GM12878 (cell line): ENCODE measurements around the gene EFCAB13. TPM values are rescaled to one million over a fixed set of nuclear protein-coding genes. Genes with fewer than 3 reads are reported as not detected.

Source experiments
- ATAC-seq: fragments of 200-7000 bp; cut with Tn5 transposase; 3 replicates; pipeline ENCODE4 v1.9.1; 2020; ENCODE audit warnings: mild to moderate bottlenecking, moderate library complexity
- BruUV-seq: library from RNA; stranded (reverse); fragments of 400-500 nt; replicated peaks from 2 replicates; lab custom pipeline; 2021; lab: Mats Ljungman, UMichigan
- CTCF ChIA-PET: fragments of 300-600 bp; sonication (Branson Sonifier 250); formaldehyde crosslinking; extraction: SDS; loops from one replicate; lab custom pipeline; 2021; ENCODE audit warnings: inconsistent platforms; lab: Yijun Ruan, JAX
- POLR2A ChIA-PET: fragments of 350-600 bp; formaldehyde crosslinking; extraction: SDS; loops from one replicate; lab custom pipeline; 2021; ENCODE audit warnings: inconsistent platforms; lab: Charles Lee
- RAD21 ChIA-PET: fragments of 300-600 bp; sonication (Branson Sonifier 250); formaldehyde crosslinking; loops from one replicate; lab custom pipeline; 2023; ENCODE audit warnings: antibody characterized with exemption; ENCODE audit not compliant: unreplicated experiment; lab: Charles Lee
- SMC1A ChIA-PET: fragments of 300-600 bp; sonication (Branson Sonifier 250); formaldehyde crosslinking; loops from one replicate; lab custom pipeline; 2023; ENCODE audit not compliant: unreplicated experiment, uncharacterized antibody; lab: Charles Lee
- DNase-seq: peaks from one replicate; pipeline ENCODE4 v3.0.0-alpha.2; 2011; ENCODE audit warnings: low read depth, low spot score
- FAIRE-seq: peaks from 3 replicates; lab custom pipeline; 2011; peaks lifted over from hg19 to GRCh38; lab: Jason Lieb, UNC
- H2AFZ ChIP-seq: 2 replicates; pipeline ENCODE4 v1.6.0; 2011; ENCODE audit warnings: low read depth, low read length, control low read depth; ENCODE audit not compliant: control insufficient read depth
- H3K27ac ChIP-seq: 2 replicates; pipeline ENCODE4 v1.5.1; 2011; ENCODE audit warnings: control low read depth; ENCODE audit not compliant: control insufficient read depth, insufficient read depth
- H3K27me3 ChIP-seq, 2 experiments: replicated peaks in 1 of 2; 2 replicates each; pipeline versions ENCODE4 v1.6.0 to v1.6.1; 2011; ENCODE audit warnings: low read length in 1 of 2; ENCODE audit not compliant: control insufficient read depth in 2 of 2, insufficient read depth in 2 of 2
- H3K36me3 ChIP-seq, 2 experiments: 2 replicates each; pipeline ENCODE4 v1.5.1; 2011; ENCODE audit warnings: low read length in 1 of 2; ENCODE audit not compliant: control insufficient read depth in 2 of 2, insufficient read depth in 2 of 2
- H3K4me1 ChIP-seq: 2 replicates; pipeline ENCODE4 v1.6.1; 2011; ENCODE audit warnings: mild to moderate bottlenecking, low read length, moderate library complexity, mixed read lengths; ENCODE audit not compliant: control insufficient read depth, insufficient read depth
- H3K4me2 ChIP-seq: 2 replicates; pipeline ENCODE4 v1.6.0; 2011; ENCODE audit warnings: control low read depth; ENCODE audit not compliant: control insufficient read depth, insufficient read depth
- H3K4me3 ChIP-seq: fragments of 200-600 bp; sonication (generic); 2 replicates; pipeline ENCODE4 v1.5.1; 2016
- H3K79me2 ChIP-seq: 2 replicates; pipeline ENCODE4 v1.6.0; 2011; ENCODE audit warnings: low read length; ENCODE audit not compliant: control insufficient read depth, insufficient read depth
- H3K9ac ChIP-seq: 2 replicates; pipeline ENCODE4 v1.8.0; 2011; ENCODE audit warnings: low read length, control low read depth, mixed read lengths; ENCODE audit not compliant: control insufficient read depth, insufficient read depth
- H3K9me3 ChIP-seq: replicated peaks from 3 replicates; pipeline ENCODE4 v1.5.1; 2011; ENCODE audit warnings: mild to moderate bottlenecking, low read length; ENCODE audit not compliant: control insufficient read depth, insufficient read depth
- H4K20me1 ChIP-seq: 2 replicates; pipeline ENCODE4 v1.6.0; 2011; ENCODE audit not compliant: control insufficient read depth, insufficient read depth
- BRCA1 ChIP-seq: IDR thresholded peaks from 2 replicates; pipeline ENCODE4 v1.6.1; 2011; ENCODE audit warnings: low read depth, low read length, improper control_type of control experiment
- CREM ChIP-seq: IDR thresholded peaks from 2 replicates; pipeline ENCODE4 v1.6.1; 2014; ENCODE audit warnings: antibody characterized with exemption, low read depth
- HCFC1 ChIP-seq: fragments of 150-350 bp; IDR thresholded peaks from 2 replicates; pipeline ENCODE4 v1.6.1; 2014; ENCODE audit warnings: low read length
- IRF4 ChIP-seq: IDR thresholded peaks from 2 replicates; pipeline ENCODE4 v1.6.1; 2011; ENCODE audit warnings: low read depth, low read length
- JUNB ChIP-seq: IDR thresholded peaks from 2 replicates; pipeline ENCODE4 v1.6.1; 2016; ENCODE audit warnings: antibody characterized with exemption, mild to moderate bottlenecking
- MAX ChIP-seq: IDR thresholded peaks from 2 replicates; pipeline ENCODE4 v1.6.1; 2012; ENCODE audit warnings: low read depth, low read length, improper control_type of control experiment
- MEF2B ChIP-seq: fragments of 450-650 bp; IDR thresholded peaks from 2 replicates; pipeline ENCODE4 v1.6.1; 2018; ENCODE audit warnings: mild to moderate bottlenecking, moderate library complexity; ENCODE audit not compliant: partially characterized antibody, poor library complexity, severe bottlenecking
- MLLT1 ChIP-seq: fragments of 450-650 bp; IDR thresholded peaks from 2 replicates; pipeline ENCODE4 v1.6.1; 2016; ENCODE audit warnings: mild to moderate bottlenecking
- MXI1 ChIP-seq: fragments of 150-350 bp; IDR thresholded peaks from 2 replicates; pipeline ENCODE4 v1.6.1; 2011; ENCODE audit warnings: low read depth, mild to moderate bottlenecking, inconsistent platforms, low read length, improper control_type of control experiment
- NRF1 ChIP-seq: conservative IDR thresholded peaks from 2 replicates; pipeline ENCODE4 v1.6.1; 2011; ENCODE audit warnings: mild to moderate bottlenecking, low read depth, low read length, improper control_type of control experiment
- PAX8 ChIP-seq: fragments of 450-650 bp; IDR thresholded peaks from 2 replicates; pipeline ENCODE4 v1.6.1; 2017; ENCODE audit warnings: mild to moderate bottlenecking, moderate library complexity
- RELB ChIP-seq: fragments of 450-650 bp; IDR thresholded peaks from 2 replicates; pipeline ENCODE4 v1.6.1; 2017; ENCODE audit warnings: low read depth, mild to moderate bottlenecking, moderate library complexity
- ZNF207 ChIP-seq: fragments of 450-650 bp; IDR thresholded peaks from 2 replicates; pipeline ENCODE4 v1.6.1; 2014; ENCODE audit warnings: antibody characterized with exemption, mild to moderate bottlenecking, borderline replicate concordance
- ZNF274 ChIP-seq: IDR thresholded peaks from one replicate; pipeline ENCODE4 v1.8.0; 2011; ENCODE audit not compliant: insufficient read length, insufficient read depth
- ZZZ3 ChIP-seq: IDR thresholded peaks from 2 replicates; pipeline ENCODE4 v1.6.1; 2011; ENCODE audit warnings: low read depth; ENCODE audit not compliant: control insufficient read depth, insufficient read length
- WGBS: methylation state at CpG from one replicate; pipeline ENCODE4 v1.1.6; 2016; ENCODE audit warnings: low lambda C conversion rate; ENCODE audit not compliant: insufficient replicate concordance, insufficient coverage; ENCODE audit errors: missing lambda C conversion rate; 5-methylcytosine and 5-hydroxymethylcytosine counted together
- in situ Hi-C: fragments of 300-500 bp; cut with MboI; formaldehyde crosslinking; loops from 9 replicates; pipeline ENCODE4 v1.14.3; 2018; ENCODE audit warnings: mixed read lengths
- intact Hi-C: fragments of 100-400 bp; cut with micrococcal nuclease; formaldehyde crosslinking; loops from one replicate; pipeline ENCODE4 v1.14.2; 2022; ENCODE audit not compliant: unreplicated experiment
- polyA plus RNA-seq, 11 experiments: library from polyadenylated mRNA; depleted of rRNA in 4 of 11; unstranded in 6 of 11; stranded (reverse) in 5 of 11; fragments of >200 nt; fragmentation: Nextera tagmentation in 4 of 11; fragmentation: Illumina TruSeq in 1 of 11; extraction: Ambion mirVana in 4 of 11; extraction: Trizol in 1 of 11; gene quantifications; 1 replicate in 1 of 11; 2 replicates in 10 of 11; pipeline versions ENCODE4 v1.2.1 to v1.2.3, GENCODE V29; 2011 to 2016; ENCODE audit warnings: inconsistent platforms in 2 of 11, missing spikeins in 2 of 11, low read depth in 1 of 11
- total RNA-seq, 4 experiments: library from RNA; depleted of rRNA in 3 of 4; stranded (reverse); fragments of >200 nt in 3 of 4; fragmentation: Illumina TruSeq in 1 of 4; extraction: Trizol in 1 of 4; gene quantifications; 2 replicates each; pipeline versions ENCODE4 v1.2.1 to v1.2.3, GENCODE V29; 2013 to 2021
- TF ChIP-seq, protein P1 (sequence below), 3 experiments: IDR thresholded peaks in 2 of 3; conservative IDR thresholded peaks in 1 of 3; 2 replicates each; pipeline ENCODE4 v1.5.1; 2011; ENCODE audit warnings: low read depth in 3 of 3, low read length in 3 of 3, mild to moderate bottlenecking in 3 of 3, control low read depth in 2 of 3, moderate library complexity in 2 of 3, inconsistent platforms in 1 of 3, mixed read lengths in 1 of 3; ENCODE audit not compliant: control insufficient read depth in 2 of 3, insufficient read depth in 1 of 3; ENCODE audit errors: extremely low read depth in 1 of 3
- TF ChIP-seq, protein P2 (sequence below): fragments of 450-650 bp; formaldehyde crosslinking; IDR thresholded peaks from 2 replicates; pipeline ENCODE4 v1.4.0; 2020; ENCODE audit warnings: mild to moderate bottlenecking, moderate library complexity

Gene EFCAB13
- total and polyA plus RNA-seq, 10 of the 15 experiments (the other 5 are each of a cell fraction or from before 2014, with no cell fraction given), result 0.90 to 8.7 (median 5.0) TPM

- in situ Hi-C loops (no loop called here), intact Hi-C loops (no loop called here)
- no peak overlapping the region for H2AFZ ChIP-seq
- no peak overlapping the region for H3K27ac ChIP-seq
- ChIA-PET POLR2A (no interaction called here), RAD21 (no interaction called here), CTCF (no interaction called here), SMC1A (no interaction called here)
- no peaks in the 10 kb centered on the region; a peak in 1 of 4 replicates for H3K36me3 ChIP-seq
- H3K9ac ChIP-seq, result no peak overlapping the region
- no TSS peak for BruUV-seq
- WGBS, result 94% methylated on average over 3 of the region's 3 CpGs
- FAIRE-seq (no peak), DNase-seq (no peak), ATAC-seq (no peak)
- H3K79me2 ChIP-seq, result no peaks in the 10 kb centered on the region
- H3K4me2 ChIP-seq, result no peak overlapping the region
- H3K4me1 ChIP-seq, result no peaks in the 10 kb centered on the region
- no peak overlapping the region for H3K4me3 ChIP-seq
- no peaks in the 10 kb centered on the region for H4K20me1 ChIP-seq
- no peaks in the 10 kb centered on the region for H3K27me3 ChIP-seq
- H3K9me3 ChIP-seq, result no peaks in the 10 kb centered on the region
- TF ChIP-seq NRF1 (no peak), RELB (no peak), ZNF207 (no peak), HCFC1 (no peak), MLLT1 (no peak), ZNF274 (no peak), ZZZ3 (no peak), MEF2B (no peak), CREM (no peak), JUNB (no peak), MXI1 (no peak), PAX8 (no peak), BRCA1 (no peak), MAX (no peak), IRF4 (no peak)
- TF ChIP-seq, protein P1, sequence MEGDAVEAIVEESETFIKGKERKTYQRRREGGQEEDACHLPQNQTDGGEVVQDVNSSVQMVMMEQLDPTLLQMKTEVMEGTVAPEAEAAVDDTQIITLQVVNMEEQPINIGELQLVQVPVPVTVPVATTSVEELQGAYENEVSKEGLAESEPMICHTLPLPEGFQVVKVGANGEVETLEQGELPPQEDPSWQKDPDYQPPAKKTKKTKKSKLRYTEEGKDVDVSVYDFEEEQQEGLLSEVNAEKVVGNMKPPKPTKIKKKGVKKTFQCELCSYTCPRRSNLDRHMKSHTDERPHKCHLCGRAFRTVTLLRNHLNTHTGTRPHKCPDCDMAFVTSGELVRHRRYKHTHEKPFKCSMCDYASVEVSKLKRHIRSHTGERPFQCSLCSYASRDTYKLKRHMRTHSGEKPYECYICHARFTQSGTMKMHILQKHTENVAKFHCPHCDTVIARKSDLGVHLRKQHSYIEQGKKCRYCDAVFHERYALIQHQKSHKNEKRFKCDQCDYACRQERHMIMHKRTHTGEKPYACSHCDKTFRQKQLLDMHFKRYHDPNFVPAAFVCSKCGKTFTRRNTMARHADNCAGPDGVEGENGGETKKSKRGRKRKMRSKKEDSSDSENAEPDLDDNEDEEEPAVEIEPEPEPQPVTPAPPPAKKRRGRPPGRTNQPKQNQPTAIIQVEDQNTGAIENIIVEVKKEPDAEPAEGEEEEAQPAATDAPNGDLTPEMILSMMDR (IDR thresholded peaks at IDR 0.05 in 2 of 3, conservative IDR thresholded peaks at IDR 0.05 in 1 of 3; ENCODE audit: control insufficient read depth in 2 of 3, extremely low read depth in 1 of 3, insufficient read depth in 1 of 3, low read depth in 3 of 3, low read length in 3 of 3), result no peak
- TF ChIP-seq, protein P2, sequence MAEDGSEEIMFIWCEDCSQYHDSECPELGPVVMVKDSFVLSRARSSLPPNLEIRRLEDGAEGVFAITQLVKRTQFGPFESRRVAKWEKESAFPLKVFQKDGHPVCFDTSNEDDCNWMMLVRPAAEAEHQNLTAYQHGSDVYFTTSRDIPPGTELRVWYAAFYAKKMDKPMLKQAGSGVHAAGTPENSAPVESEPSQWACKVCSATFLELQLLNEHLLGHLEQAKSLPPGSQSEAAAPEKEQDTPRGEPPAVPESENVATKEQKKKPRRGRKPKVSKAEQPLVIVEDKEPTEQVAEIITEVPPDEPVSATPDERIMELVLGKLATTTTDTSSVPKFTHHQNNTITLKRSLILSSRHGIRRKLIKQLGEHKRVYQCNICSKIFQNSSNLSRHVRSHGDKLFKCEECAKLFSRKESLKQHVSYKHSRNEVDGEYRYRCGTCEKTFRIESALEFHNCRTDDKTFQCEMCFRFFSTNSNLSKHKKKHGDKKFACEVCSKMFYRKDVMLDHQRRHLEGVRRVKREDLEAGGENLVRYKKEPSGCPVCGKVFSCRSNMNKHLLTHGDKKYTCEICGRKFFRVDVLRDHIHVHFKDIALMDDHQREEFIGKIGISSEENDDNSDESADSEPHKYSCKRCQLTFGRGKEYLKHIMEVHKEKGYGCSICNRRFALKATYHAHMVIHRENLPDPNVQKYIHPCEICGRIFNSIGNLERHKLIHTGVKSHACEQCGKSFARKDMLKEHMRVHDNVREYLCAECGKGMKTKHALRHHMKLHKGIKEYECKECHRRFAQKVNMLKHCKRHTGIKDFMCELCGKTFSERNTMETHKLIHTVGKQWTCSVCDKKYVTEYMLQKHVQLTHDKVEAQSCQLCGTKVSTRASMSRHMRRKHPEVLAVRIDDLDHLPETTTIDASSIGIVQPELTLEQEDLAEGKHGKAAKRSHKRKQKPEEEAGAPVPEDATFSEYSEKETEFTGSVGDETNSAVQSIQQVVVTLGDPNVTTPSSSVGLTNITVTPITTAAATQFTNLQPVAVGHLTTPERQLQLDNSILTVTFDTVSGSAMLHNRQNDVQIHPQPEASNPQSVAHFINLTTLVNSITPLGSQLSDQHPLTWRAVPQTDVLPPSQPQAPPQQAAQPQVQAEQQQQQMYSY (CRISPR knock-in tag), result no peak
Measured at GRCh38 chr17:47465165-47465564, 141.4 kb downstream of the EFCAB13 start.
